Testis (tissue), 3 donors: ENCODE results near the gene KLF6. TPM values are rescaled to one million over a fixed set of nuclear protein-coding genes. Genes with fewer than 3 reads are reported as not detected.

Experiments used
- DNase-seq: peaks from one replicate; pipeline ENCODE4 v3.0.0-alpha.2; 2019
- H3K27ac ChIP-seq, 2 donors: fragments of 200-600 bp; sonication (generic); one replicate each; pipeline ENCODE4 v1.5.1; 2019
- H3K27me3 ChIP-seq: fragments of 200-600 bp; sonication (generic); one replicate; pipeline ENCODE4 v1.5.1; 2019
- H3K36me3 ChIP-seq: fragments of 200-600 bp; sonication (generic); one replicate; pipeline ENCODE4 v1.5.1; 2017; ENCODE audit warnings: low read depth; ENCODE audit errors: missing control alignments
- H3K4me1 ChIP-seq: fragments of 200-600 bp; sonication (generic); one replicate; pipeline ENCODE4 v1.5.1; 2019
- H3K4me3 ChIP-seq, 2 donors: fragments of 200-600 bp; sonication (generic); one replicate each; pipeline ENCODE4 v1.5.1; 2017 to 2019
- H3K9me3 ChIP-seq: fragments of 200-600 bp; sonication (generic); one replicate; pipeline ENCODE4 v1.5.1; 2017
- CTCF ChIP-seq, 3 experiments: fragments of 450-650 bp in 2 of 3; fragments of 200-600 bp in 1 of 3; sonication (generic) in 1 of 3; IDR thresholded peaks; one replicate each; pipeline ENCODE4 v1.5.1; 2016 to 2019; ENCODE audit warnings: antibody characterized with exemption in 3 of 3, mild to moderate bottlenecking in 2 of 3, moderate library complexity in 1 of 3
- POLR2A ChIP-seq: fragments of 450-650 bp; IDR thresholded peaks from one replicate; pipeline ENCODE4 v1.6.1; 2017; ENCODE audit warnings: antibody characterized with exemption, mild to moderate bottlenecking, moderate library complexity
- WGBS, 2 donors: methylation state at CpG; one replicate each; pipeline ENCODE4 v1.1.5; 2018; 5-methylcytosine and 5-hydroxymethylcytosine counted together
- intact Hi-C: fragments of 100-400 bp; cut with DNase I; formaldehyde crosslinking; loops from one replicate; pipeline ENCODE4 v1.15.1; 2023; ENCODE audit warnings: low total_unique reads
- polyA plus RNA-seq: library from polyadenylated mRNA; stranded (reverse); fragments of 350-450 nt; fragmentation: Illumina TruSeq; extraction: RNeasy Lipid Tissue Mini Kit (QIAGEN cat#74804); gene quantifications from one replicate; pipeline ENCODE4 v1.2.3, GENCODE V29; 2014; ENCODE audit warnings: low read depth, low replicate concordance; ENCODE audit not compliant: insufficient read depth
- total RNA-seq, 2 donors: library from RNA; depleted of rRNA; stranded (reverse); fragments of >200 nt; gene quantifications; one replicate each; pipeline ENCODE4 v1.2.3, GENCODE V29; 2016

The KLF6 gene
- total and polyA plus RNA-seq, 3 donors from 2014 or later: 30.8 to 41.5 (median 35.7) TPM

- Histone ChIP-seq H3K27ac (no peak overlapping the region), H3K9me3 (no peaks in the 10 kb centered on the region), H3K36me3 (no peaks in the 10 kb centered on the region), H3K4me3 (no peak overlapping the region), H3K27me3 (no peaks in the 10 kb centered on the region), H3K4me1 (peaks cover 4% of the 10 kb centered on the region)
- DNase-seq: no peak
- TF ChIP-seq POLR2A: no peak
- TF ChIP-seq CTCF (IDR thresholded peaks at IDR 0.05): no peak
- intact Hi-C loops: no loop called here
- 72 to 81% methylated on average over 4 of the region's 4 CpGs for WGBS, 2 donors
Observed at GRCh38 chr10:3769556-3769955, 15.5 kb downstream of the KLF6 start.

- H3K27me3 ChIP-seq: no peaks in the 10 kb centered on the region
- H3K27ac ChIP-seq: no peak overlapping the region
- no peak overlapping the region for H3K4me3 ChIP-seq
- intact Hi-C loops: no loop called here
- TF ChIP-seq CTCF (IDR thresholded peaks at IDR 0.05) (no peak), POLR2A (no peak)
- WGBS, 2 donors: 68% methylated on average over 17 of the region's 17 CpGs
- peaks cover 4% of the 10 kb centered on the region for H3K4me1 ChIP-seq
- H3K9me3 ChIP-seq: no peaks in the 10 kb centered on the region
- DNase-seq: no peak
- no peaks in the 10 kb centered on the region for H3K36me3 ChIP-seq
Observed at GRCh38 chr10:3766046-3766756, 18.8 kb downstream of the KLF6 start.

GRCh38 chr10:3765146-3765545 lies 19.9 kb downstream of the KLF6 start:
- Histone ChIP-seq H3K4me3 (no peak overlapping the region), H3K9me3 (no peaks in the 10 kb centered on the region), H3K27ac (no peak overlapping the region), H3K36me3 (no peaks in the 10 kb centered on the region), H3K4me1 (peaks cover 4% of the 10 kb centered on the region), H3K27me3 (no peaks in the 10 kb centered on the region)
- no peak for DNase-seq
- 68 to 87% methylated on average over 6 of the region's 6 CpGs for WGBS, 2 donors
- no peak for TF ChIP-seq POLR2A
- TF ChIP-seq CTCF (IDR thresholded peaks at IDR 0.05): no peak
- intact Hi-C loops: no loop called here

- no peak overlapping the region for H3K4me3 ChIP-seq
- H3K4me1 ChIP-seq: peaks cover 4% of the 10 kb centered on the region
- no peaks in the 10 kb centered on the region for H3K9me3 ChIP-seq
- intact Hi-C loops: no loop called here
- H3K27ac ChIP-seq: no peak overlapping the region
- 74 to 76% methylated on average over 5 of the region's 5 CpGs for WGBS, 2 donors
- TF ChIP-seq CTCF (IDR thresholded peaks at IDR 0.05) (no peak), POLR2A (no peak)
- H3K36me3 ChIP-seq: no peaks in the 10 kb centered on the region
- H3K27me3 ChIP-seq: no peaks in the 10 kb centered on the region
- DNase-seq: no peak
Observed at GRCh38 chr10:3764626-3765112, 20.3 kb downstream of the KLF6 start.
